Colonic mucosa (tissue), 4 donors: ENCODE results near the gene SPCS2. TPM values are rescaled to one million over a fixed set of nuclear protein-coding genes. Genes with fewer than 3 reads are reported as not detected.

Source experiments
- DNase-seq: peaks from one replicate; pipeline ENCODE4 v3.0.0-alpha.2; 2020
- H3K27ac ChIP-seq: fragments of 200-600 bp; one replicate; pipeline ENCODE4 v1.8.0; 2021
- H3K27me3 ChIP-seq: fragments of 200-600 bp; one replicate; pipeline ENCODE4 v1.8.0; 2021
- H3K36me3 ChIP-seq: fragments of 200-600 bp; one replicate; pipeline ENCODE4 v1.8.0; 2021
- H3K4me1 ChIP-seq: fragments of 200-600 bp; one replicate; pipeline ENCODE4 v1.8.0; 2021; ENCODE audit warnings: mild to moderate bottlenecking
- H3K4me3 ChIP-seq: fragments of 200-600 bp; one replicate; pipeline ENCODE4 v1.8.0; 2021
- H3K9ac ChIP-seq, 2 donors: one replicate each; pipeline ENCODE4 v1.7.0; 2013; ENCODE audit warnings: control low read depth in 2 of 2, low read depth in 2 of 2, low read length in 2 of 2
- H3K9me3 ChIP-seq: fragments of 200-600 bp; one replicate; pipeline ENCODE4 v1.8.0; 2021
- intact Hi-C: fragments of 100-400 bp; cut with DNase I; formaldehyde crosslinking; loops from one replicate; pipeline ENCODE4 v1.14.1; 2022
- total RNA-seq, 2 donors: library from RNA; stranded (reverse); fragmentation: NEBNext Ultra II Directional in 1 of 2; extraction: Animal tissue kit (Norgen Biotek cat#: 25700) in 1 of 2; gene quantifications; one replicate each; pipeline ENCODE4 v1.2.1, GENCODE V29; 2021
- TF ChIP-seq, protein P1 (sequence below): fragments of 200-600 bp; IDR thresholded peaks from one replicate; pipeline ENCODE4 v1.8.0; 2022; ENCODE audit warnings: antibody characterized with exemption, mild to moderate bottlenecking
- donor health status: healthy.
- donor health status: DM: no; HTN: no; CAD: no.
- donor health status: DM: no; HTN: no; CAD: no.

Gene SPCS2
- total RNA-seq = 100 to 1,000 TPM; 147 to 180 TPM

DNA sequence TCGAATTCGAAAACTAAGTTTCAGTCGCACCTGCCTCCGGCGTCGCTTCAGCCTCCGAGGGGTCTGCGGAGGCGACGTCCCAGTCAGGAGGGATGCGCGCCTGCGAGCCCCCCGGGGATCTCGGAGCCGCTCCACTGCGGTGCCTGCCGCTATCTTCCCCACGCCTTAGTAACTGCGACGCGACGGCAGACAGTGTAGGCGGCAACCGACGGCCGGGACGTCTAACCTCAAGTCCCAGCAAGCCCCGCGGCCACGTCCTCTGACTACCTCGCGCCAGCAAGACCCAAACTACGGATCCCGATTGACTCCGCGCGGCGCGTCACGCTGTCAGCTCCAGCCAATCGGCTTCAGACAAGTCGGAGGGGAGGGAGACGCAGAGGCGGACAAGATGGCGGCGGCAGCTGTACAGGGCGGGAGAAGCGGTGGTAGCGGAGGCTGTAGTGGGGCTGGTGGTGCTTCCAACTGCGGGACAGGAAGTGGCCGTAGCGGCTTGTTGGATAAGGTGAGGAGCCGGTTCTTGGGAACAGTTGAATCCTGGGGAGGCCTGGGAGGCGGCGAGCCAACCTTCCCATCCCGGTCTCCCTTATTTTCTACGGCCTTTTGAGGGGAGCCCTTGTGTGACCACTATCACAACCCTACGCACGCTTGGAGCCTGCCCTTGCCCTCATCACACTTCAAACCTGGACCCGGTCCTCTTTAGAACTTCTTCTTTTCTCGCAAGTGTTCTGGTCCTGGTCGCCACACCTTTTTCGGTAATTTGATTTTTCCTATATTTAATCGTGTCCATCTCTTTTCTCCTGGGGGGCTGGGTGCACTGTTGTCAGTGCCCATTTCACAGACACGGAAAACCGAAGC is at the start of gene SPCS2, which contains the start of gene XRRA1:
Gene SPCS2, plus strand, starts transcription at position 369 of the 855 bp plus-strand sequence. Its CDS starts 20 bp downstream, at position 389.
Gene XRRA1, minus strand, starts transcription at position 194 of the 855 bp plus-strand sequence. CDS start 8,213 bp downstream, outside the sequence.
- peak; percentile 99 for DNase-seq
- Histone ChIP-seq H3K27ac (peak within 1 kb of the TSS; percentile 54), H3K36me3 (no peaks in the 10 kb centered on the region), H3K9me3 (no peaks in the 10 kb centered on the region), H3K4me3 (peak within 1 kb of the TSS; percentile 61), H3K4me1 (no peaks in the 10 kb centered on the region), H3K27me3 (no peaks in the 10 kb centered on the region), H3K9ac (peak within 1 kb of the TSS; percentile 96 to 98)
- intact Hi-C loops = no loop called here
- TF ChIP-seq, protein P1, sequence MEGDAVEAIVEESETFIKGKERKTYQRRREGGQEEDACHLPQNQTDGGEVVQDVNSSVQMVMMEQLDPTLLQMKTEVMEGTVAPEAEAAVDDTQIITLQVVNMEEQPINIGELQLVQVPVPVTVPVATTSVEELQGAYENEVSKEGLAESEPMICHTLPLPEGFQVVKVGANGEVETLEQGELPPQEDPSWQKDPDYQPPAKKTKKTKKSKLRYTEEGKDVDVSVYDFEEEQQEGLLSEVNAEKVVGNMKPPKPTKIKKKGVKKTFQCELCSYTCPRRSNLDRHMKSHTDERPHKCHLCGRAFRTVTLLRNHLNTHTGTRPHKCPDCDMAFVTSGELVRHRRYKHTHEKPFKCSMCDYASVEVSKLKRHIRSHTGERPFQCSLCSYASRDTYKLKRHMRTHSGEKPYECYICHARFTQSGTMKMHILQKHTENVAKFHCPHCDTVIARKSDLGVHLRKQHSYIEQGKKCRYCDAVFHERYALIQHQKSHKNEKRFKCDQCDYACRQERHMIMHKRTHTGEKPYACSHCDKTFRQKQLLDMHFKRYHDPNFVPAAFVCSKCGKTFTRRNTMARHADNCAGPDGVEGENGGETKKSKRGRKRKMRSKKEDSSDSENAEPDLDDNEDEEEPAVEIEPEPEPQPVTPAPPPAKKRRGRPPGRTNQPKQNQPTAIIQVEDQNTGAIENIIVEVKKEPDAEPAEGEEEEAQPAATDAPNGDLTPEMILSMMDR = no peak

DNA sequence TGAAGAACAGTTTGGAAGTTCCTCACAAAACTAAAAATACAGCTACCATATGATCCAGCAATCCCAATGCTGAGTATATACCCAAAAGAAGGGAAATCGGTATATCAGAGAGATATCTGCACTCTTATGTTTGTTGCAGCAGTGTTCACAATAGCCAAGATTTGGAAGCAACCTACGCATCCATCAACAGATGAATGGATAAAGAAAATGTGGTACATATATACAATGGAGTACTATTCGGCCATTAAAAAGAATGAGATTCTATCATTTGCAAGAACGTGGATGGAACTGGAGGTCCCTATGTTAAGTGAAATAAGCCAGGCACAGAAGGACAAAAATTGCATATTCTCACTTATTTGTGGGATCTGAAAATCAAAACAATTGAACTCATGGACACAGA is 46.7 kb upstream of the SPCS2 start:
- Histone ChIP-seq H3K27ac (no peak overlapping the region), H3K4me1 (no peaks in the 10 kb centered on the region), H3K9ac (no peak overlapping the region), H3K4me3 (no peak overlapping the region), H3K36me3 (no peaks in the 10 kb centered on the region), H3K9me3 (peaks cover 7% of the 10 kb centered on the region), H3K27me3 (no peaks in the 10 kb centered on the region)
- intact Hi-C loops = no loop called here
- TF ChIP-seq, protein P1 = no peak
- DNase-seq = no peak

DNA sequence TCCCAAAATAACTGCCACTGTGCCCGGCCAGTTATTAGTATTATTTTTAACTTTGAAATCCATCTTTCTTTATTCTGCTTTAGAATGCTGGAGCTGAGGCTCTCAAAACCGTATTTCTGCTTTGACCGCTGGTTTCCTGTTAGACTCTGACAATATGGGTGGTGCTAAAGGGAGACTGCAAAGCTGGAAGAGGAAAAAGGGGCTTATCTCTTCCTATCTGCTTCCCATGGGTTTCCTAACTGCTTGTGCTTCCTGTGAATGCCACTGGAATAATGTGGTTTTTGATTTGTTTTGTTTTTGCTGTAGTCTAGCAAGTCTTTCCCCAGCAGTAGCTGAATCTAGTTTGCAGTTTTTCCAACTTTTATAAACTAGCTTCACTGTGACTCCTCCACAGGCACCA is 43.7 kb upstream of the SPCS2 start:
- no peaks in the 10 kb centered on the region for H3K27me3 ChIP-seq
- no peaks in the 10 kb centered on the region for H3K4me1 ChIP-seq
- no peak for DNase-seq
- H3K36me3 ChIP-seq = no peaks in the 10 kb centered on the region
- H3K4me3 ChIP-seq = no peak overlapping the region
- no peak overlapping the region for H3K27ac ChIP-seq
- intact Hi-C loops = no loop called here
- H3K9me3 ChIP-seq = peaks cover 7% of the 10 kb centered on the region
- TF ChIP-seq, protein P1 = no peak
- H3K9ac ChIP-seq = no peak overlapping the region

DNA sequence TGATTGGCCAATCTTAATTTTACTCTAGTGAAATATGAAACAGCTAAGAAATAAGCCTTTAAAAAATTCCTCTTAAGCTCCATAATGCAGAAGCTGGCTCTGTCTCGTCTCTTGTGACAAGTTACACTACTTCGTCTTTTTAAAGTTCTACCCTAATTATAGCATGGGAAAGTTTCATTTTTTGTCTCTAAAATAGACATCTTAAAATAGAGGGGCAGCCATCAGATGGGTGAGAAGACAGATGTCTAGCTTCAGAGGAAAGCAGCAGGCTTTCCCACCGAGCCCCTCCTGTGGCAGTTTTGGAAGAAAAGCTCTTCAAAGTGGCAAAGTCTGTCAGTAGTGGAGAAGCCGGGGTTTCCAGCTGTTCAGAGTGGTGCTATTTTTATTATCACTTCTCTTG is 39.7 kb upstream of the SPCS2 start:
- Histone ChIP-seq H3K9ac (no peak overlapping the region), H3K27me3 (no peaks in the 10 kb centered on the region), H3K9me3 (no peaks in the 10 kb centered on the region), H3K27ac (no peak overlapping the region), H3K4me1 (no peaks in the 10 kb centered on the region), H3K4me3 (no peak overlapping the region), H3K36me3 (no peaks in the 10 kb centered on the region)
- DNase-seq = no peak
- intact Hi-C loops = no loop called here
- TF ChIP-seq, protein P1 = no peak

DNA sequence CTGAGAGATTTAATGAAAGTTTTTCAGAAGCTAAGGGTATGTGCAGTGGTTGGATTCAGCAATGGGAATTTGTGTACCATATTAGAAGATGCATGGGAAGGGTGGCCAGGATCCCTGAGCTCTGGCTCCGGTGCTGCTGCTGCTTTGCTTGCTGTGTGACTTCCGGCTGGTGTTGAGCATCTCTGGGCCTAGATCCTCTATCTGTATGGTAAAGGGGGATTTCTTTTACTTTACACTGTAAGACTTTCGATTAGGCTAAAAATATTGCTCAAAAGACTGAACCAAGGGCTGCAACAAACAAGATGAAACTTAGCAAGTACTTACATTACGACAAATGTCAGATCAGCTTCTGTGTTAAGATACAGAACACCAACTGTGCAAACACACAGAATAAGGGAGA is 39.3 kb upstream of the SPCS2 start:
- Histone ChIP-seq H3K4me1 (no peaks in the 10 kb centered on the region), H3K27ac (no peak overlapping the region), H3K36me3 (no peaks in the 10 kb centered on the region), H3K9ac (no peak overlapping the region), H3K27me3 (no peaks in the 10 kb centered on the region), H3K9me3 (no peaks in the 10 kb centered on the region), H3K4me3 (no peak overlapping the region)
- intact Hi-C loops = no loop called here
- TF ChIP-seq, protein P1 = no peak
- DNase-seq = no peak
